Stimulated activated naive CD4-positive, alpha-beta T cell treated with Interleukin-2 at 50 U/mL for 16 hours (primary cell): ENCODE results near the gene CYP4Z1.
"Not testable (repeated sequence)": the region's sequence is repeated elsewhere in the genome, so short reads cannot be mapped to it uniquely, and the experiment has no call there.

Experiments
- DNase-seq: peaks from one replicate; lab custom pipeline; 2025; lab: John Stamatoyannopoulos, UW

The CYP4Z1 gene

DNA sequence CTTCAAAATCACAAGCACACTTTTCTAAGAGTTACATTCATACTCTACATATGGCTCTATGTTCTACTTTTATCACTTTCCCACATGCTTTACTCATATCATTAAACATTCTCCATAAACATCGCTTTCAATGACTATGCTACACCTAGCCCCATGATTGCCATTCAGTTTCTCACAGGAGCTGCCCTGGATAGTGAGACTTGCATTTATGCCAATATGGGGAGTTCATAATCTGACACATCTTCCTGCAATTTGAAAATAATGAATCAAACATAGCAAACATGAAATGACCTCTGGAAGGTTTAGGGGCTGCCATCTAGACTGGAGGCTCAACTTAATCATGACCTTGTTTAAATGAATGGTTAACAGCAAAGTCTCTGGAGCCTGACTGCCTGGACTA is 61.2 kb downstream of the CYP4Z1 start:
- DNase-seq: no peak

DNA sequence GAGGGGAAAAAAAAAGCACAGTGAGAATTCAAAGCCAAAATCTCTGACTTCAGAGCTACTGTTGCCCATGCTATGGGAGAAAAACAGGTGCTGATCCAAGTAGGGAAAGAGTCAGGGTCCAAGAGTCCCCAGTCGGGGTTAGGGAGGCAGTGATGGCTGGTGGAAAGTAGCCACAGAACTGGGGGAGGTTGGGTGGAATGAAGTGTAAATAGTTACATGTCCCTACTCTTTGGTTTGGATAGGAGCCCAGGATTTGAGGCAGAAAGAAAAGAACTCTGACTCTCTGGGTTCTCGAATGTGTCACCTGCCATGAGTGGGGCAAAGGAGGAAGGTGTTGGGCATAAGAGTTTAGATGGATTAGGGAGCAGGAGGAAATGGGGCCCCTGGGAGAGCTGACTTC is 61.8 kb downstream of the CYP4Z1 start:
- not testable (repeated sequence) for DNase-seq

DNA sequence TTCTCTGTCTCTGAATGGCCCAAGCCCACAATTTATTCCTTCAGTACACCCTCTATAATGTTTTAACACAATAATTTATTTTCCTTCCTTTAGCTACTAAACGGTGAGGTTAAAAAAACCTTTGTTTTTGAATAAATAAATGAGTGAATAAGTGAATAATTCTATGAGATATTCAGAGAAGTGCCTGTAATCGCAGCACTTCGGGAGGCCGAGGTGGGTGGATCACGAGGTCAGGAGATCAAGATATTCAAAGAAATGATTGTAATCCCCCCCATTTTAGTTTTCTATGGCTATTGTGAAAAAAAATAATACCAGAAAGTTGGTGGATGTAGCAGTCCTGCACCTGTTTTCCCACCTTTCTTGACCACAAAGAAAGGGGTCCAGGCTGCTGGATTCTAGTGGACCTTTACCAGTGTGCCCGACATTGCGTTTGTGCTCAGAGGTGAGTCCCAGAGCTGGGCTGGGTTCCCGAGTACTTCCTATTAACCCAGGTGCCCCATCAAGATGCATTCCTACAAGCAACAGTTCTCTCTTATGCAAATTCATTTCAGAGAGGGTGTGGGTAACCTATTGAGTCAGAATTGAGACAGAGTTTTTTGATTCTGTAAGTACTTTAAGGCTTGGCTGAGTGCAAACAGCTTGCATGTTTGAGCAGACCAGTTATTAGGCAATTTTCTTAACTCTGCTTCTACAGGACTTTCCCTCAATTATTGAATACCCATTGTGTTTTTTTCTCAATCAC is 62.6 kb downstream of the CYP4Z1 start:
- DNase-seq: not testable (repeated sequence)

DNA sequence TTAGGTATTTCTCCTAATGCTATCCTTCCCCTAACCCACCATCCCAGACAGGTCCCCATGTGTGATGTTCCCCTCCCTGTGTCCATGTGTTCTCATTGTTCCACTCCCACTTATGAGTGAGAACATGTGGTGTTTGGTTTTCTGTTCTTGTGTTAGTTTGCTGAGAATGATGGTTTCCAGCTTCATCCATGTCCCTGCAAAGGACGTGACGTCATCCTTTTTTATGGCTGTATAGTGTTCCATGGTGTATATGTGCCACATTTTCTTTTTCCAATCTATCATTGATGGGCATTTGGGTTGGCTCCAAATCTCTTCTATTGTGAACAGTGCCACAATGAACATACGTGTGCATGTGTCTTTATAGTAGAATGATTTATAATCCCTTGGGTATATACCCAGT is 65.6 kb downstream of the CYP4Z1 start:
- DNase-seq: not testable (repeated sequence)

DNA sequence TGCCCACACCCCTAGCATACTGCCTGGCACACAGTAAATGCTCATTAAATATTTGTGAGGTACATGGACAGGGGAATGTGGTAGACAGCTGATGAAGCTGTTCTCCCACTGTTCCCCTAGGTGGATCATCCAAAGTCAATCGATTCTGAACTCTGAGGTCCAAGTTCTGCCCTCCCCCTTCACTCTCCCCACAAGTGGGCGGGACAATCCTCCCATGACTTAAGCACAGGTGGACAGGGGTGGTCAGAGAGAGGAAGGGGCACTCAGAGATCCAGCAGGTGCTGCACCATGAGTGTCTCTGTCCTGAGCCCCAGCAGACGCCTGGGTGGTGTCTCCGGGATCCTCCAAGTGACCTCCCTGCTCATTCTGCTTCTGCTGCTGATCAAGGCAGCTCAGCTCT is 70.2 kb downstream of the CYP4Z1 start, which contains the start of gene CYP4A22:
Gene CYP4A22, plus strand, starts transcription at position 244 of the 400 bp plus-strand sequence. Its CDS starts 45 bp downstream, at position 289.
- DNase-seq: no peak

DNA sequence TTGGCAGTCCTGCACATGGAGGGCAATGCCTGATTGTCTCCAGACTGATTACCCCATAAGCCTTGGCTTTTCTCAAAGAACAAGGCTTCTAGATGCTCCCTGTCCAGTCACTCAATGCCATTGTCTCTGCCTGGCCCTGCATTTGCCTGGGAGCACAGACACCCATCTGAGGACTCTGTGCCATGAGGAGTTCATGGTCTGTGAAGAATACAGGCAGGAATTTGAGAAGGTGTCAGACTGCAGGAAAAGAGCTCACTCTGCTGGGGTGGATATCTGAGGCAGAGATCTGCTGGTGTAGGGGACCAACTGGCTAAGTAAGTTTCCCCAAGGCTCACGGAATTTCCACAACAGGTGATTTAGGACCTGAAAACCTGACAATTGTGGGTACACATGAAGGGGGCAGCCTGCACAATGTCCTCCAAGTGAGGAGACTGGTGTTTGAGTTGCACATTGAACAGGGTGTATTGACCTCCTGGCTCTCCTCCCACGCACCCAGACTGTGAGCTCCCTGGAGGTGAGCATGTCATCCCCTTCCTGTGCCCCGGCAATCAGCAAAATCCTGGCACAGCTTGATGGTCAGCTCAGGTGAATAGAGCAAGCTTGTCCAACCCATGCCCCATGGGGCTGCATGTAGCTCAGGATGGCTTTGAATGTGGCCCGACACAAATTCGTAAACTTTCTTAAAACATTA is 71.0 kb downstream of the CYP4Z1 start:
- DNase-seq: no peak

DNA sequence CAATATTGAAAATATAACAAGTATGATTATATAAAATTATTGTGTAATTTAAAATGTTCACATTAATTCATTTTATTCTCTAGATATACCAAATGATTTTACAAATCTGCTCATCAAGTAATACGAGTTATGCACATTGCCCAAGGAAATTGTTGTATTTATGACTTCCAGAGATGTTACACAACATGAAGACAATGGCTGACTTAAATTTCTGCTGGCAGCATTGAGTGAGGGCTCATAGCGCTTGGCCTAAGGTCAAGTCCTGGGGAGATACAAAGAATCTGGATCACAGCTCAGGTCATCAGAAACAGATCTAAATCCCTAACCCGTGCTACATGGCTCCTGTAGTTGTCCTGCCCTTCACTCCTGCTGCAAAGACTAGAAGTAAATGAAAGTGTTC is 73.3 kb downstream of the CYP4Z1 start:
- not testable (repeated sequence) for DNase-seq

DNA sequence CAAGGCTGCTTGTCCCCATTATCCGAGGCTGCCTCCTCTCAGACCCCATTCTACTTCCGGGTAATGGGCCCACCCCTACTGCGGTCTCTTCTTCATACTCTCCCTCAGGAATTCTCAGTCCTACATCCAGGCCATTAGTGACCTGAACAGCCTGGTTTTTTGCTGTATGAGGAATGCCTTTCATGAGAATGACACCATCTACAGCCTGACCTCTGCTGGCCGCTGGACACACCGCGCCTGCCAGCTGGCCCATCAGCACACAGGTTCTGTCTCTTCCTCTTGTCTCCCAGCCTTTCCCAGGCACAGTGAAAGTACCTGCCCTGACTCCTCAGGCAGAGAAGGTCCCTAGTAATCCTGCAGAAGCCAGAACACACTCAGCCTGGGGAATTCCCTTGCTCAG is 76.6 kb downstream of the CYP4Z1 start:
- DNase-seq: not testable (repeated sequence)

DNA sequence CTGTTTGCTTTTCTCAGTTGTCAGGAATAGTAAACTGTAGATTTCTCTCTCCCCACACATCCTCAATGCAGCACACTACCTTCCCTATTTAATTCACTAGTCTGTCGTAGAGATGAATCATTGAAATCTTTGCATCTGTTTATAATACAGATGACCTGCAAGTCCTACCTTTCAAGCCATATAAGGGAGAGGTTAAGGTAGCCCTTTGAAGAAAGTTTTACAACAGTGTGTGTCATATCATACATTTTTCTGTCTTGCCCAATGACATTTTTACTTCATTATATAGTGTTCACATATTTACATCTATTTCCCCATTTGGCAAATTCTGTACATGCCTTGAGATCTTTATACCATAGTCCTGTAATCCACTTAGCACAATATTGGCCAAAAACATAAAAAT is 79.5 kb downstream of the CYP4Z1 start:
- not testable (repeated sequence) for DNase-seq

DNA sequence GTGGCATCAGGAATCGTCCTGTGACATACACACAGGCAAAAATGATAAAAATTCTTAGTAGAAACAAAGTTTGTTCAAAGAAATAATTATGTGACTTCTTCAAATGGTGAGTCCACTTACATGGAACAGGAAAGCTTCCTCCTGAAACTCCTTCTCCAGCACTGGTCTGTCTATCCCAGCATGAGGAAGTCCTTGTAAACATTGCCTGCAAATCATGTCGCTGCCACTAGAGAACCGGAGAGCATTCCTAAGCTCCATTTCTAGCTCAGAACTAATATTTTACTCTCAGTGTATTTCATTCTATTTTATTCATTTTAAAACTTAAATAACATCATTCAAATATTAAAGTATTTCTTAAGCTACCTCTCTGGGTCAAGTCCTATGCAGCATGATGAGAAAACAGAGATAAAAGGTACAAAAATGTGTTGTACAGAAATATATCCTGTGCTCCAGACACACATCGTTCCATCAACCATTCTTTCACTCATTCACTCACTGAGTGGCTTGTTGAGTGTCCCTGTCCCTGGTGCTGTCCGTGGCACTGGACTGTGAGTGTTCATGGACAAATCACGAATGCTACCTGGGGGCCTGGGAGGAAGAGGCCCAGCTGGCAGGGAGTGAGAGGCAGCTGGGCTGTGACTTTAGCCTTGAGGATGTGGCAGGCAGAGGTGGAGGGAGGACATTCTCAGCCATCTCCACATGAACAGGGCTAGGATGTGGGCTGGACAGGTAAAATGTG is 80.2 kb downstream of the CYP4Z1 start:
- DNase-seq: no peak

DNA sequence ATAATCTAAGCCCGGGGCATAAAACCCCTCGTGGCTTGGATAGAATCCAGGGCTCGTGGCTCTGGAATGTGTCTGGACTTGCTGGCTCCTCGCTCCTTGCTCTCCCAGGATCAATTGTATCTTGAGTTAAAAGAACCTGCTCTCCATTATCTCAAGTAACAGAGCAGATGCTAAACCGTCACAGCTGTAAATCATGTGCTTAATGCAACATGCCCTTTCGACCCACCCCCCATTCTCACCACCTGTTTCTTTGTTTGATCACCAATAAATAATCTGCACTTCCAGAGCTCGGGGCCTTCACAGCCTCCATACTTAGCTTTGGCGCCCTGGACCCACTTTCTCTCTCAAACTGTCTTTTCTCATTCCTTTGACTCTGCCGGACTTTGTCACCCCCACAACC is 82.1 kb downstream of the CYP4Z1 start:
- DNase-seq: not testable (repeated sequence)

DNA sequence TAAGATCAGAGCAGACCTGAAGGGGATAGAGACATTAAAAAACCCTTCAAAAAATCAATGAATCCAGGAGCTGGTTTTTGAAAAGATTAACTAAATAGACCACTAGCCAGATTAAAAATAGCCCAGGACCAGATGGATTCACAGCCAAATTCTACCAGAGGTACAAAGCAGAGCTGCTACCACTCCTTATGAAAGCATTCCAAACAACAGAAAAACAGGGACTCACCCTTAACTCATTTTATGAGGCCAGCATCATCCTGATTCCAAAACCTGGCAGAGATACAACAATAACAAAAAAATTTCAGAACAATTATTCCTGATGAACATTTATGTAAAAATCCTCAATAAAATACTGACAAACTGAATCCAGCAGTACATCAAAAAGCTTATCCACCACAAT is 89.4 kb downstream of the CYP4Z1 start:
- not testable (repeated sequence) for DNase-seq

DNA sequence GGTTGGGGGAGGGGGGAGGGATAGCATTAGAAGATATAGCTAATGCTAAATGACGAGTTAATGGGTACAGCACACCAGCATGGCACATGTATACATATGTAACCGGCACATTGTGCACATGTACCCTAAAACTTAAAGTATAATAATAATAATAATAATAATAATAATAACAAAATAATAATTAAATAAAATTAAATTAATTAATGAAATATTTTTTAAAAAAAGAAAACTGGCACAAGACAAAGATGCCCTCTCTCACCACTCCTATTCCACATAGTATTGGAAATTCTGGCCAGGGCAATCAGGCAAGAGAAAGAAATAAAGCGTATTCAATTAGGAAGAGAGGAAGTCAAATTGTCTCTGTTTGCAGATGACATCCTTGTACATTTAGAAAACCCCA is 90.9 kb downstream of the CYP4Z1 start:
- DNase-seq: not testable (repeated sequence)

DNA sequence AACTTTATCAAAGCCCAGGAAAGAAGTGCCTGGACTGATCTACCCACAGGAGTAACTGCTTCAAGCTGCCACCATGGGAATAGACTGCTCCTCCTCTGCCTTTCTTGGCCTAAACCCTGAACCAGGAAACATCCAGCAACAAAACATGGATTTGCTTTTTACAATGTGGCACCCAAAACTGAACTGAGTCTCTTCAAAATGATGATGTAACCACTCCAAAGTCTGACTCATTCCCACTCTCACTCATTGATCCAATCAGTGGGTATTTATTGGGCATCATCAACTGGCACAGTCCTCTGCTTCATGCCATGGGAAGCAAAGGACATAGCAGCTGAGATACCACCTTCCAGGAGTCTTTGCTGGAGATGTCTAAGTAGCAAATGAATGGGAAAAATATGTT is 93.7 kb downstream of the CYP4Z1 start:
- no peak for DNase-seq

DNA sequence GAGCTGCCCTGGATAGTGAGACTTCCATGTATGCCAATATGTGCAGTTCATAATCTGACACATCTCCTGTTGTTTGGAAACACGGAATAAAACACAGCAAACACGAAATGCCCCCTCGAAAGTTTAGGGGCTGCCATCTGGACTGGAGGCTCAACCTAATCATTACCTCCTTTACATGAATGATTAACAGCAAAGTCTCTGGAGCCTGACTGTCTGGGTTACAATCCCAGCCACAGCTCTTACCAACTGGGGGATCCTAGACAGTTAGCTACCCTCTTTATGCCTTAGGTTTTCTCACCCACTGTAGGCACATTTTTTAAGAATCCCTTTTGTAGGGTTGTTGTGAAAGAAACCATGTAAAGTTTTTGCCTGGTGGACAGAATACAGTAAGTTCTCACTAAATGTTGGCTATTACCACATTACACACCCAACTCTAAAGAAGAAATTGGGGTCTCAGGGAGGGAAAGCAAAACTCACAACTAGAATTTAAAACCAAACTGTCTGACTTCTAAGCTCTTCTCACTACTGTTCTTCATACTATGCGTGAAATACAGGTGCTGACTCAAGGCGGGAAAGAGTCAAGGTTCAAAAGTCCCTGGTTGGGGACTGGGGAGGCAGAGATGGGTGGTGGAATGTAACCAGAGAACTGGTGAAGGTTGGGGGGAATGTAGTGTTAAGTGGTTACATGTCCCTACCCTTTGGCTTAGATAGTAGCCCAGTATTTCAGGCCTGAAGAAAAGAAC is 94.4 kb downstream of the CYP4Z1 start:
- DNase-seq: no peak

DNA sequence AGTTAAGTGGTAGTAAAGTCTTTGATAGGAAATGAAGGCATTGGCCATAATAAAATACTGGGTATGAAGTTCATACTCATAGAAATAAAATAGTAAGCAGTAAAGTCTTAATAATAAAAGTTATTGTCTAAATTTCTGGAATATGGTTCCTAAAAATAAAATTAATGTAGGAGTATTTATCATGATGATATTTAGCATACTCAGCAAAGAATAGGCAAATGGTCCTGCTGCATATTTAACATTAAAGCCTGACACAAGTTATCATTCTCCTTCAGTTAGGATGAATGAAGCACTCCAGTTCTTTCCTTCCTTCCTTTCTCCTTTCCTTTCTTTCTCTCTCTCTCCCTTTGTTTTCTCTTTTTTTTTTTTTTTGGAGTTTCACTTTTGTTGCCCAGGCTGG is 97.5 kb downstream of the CYP4Z1 start:
- DNase-seq: no peak
